GM11168 (cell line): Measurements from ENCODE around the gene TMPRSS11E.
"Not testable (repeated sequence)": the region's sequence is repeated elsewhere in the genome, so short reads cannot be mapped to it uniquely, and the experiment has no call there.

Source experiments
- in situ Hi-C: fragments of 300-500 bp; cut with MboI; formaldehyde crosslinking; loops from one replicate; pipeline ENCODE4 v1.12.0; 2022; ENCODE audit warnings: low sequenced_read_pairs; ENCODE audit not compliant: unreplicated experiment

TMPRSS11E gene

DNA sequence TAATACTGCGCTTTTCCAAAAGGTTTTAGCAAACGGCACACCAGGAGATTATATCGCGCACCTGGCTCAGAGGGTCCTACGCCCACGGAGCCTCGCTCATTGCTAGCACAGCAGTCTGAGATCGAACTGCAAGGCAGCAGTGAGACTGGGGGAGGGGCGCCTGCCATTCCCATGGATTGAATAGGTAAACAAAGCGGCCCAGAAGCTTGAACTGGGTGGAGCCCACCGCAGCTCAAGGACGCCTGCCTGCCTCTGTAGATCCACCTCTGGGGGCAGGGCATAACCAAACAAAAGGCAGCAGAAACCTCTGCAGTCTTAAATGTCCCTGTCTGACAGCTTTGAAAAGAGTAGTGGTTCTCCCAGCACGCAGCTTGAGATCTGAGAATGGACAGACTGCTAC, 95.5 kb downstream of the TMPRSS11E start:
- in situ Hi-C loops = not testable (repeated sequence)
